Stimulated activated CD8-positive, alpha-beta memory T cell treated with anti-CD3 and anti-CD28 coated beads, Interleukin-12 subunit alpha, Interleukin-12 subunit beta, amount 100 ng/mL, for 24 hours (primary cell): ENCODE results near the gene PSORS1C1.

Experiments
- DNase-seq: peaks from one replicate; pipeline ENCODE4 v3.0.0-alpha.2; 2020; ENCODE audit errors: extremely low read depth

PSORS1C1 gene

GRCh38 chr6:31096215-31096614 is 18.4 kb upstream of the PSORS1C1 start:
- no peak for DNase-seq

- no peak for DNase-seq
Measured at GRCh38 chr6:31096656-31097055, 17.9 kb upstream of the PSORS1C1 start.

- DNase-seq: no peak
Measured at GRCh38 chr6:31098449-31098938, 16.1 kb upstream of the PSORS1C1 start.

GRCh38 chr6:31103136-31103535 is 11.5 kb upstream of the PSORS1C1 start:
- DNase-seq: no peak

GRCh38 chr6:31107052-31107451 is 7.5 kb upstream of the PSORS1C1 start:
- no peak for DNase-seq

GRCh38 chr6:31110825-31111582 is 3.6 kb upstream of the PSORS1C1 start:
- DNase-seq: no peak

- DNase-seq: no peak
Measured at GRCh38 chr6:31111712-31112111, 2.9 kb upstream of the PSORS1C1 start.

- no peak for DNase-seq
Measured at GRCh38 chr6:31112478-31112877, 2.1 kb upstream of the PSORS1C1 start, which contains the start of gene C6orf15. Gene C6orf15, minus strand, starts transcription at chr6:31112575. Its CDS starts 20 bp downstream, at chr6:31112555.

GRCh38 chr6:31113861-31114540 is 599 bp upstream of the PSORS1C1 start:
- no peak for DNase-seq

- no peak for DNase-seq
Measured at GRCh38 chr6:31114970-31115849, 610 bp downstream of the PSORS1C1 start.

- DNase-seq: no peak
Measured at GRCh38 chr6:31115941-31116560, 1.5 kb downstream of the PSORS1C1 start.

- DNase-seq: no peak
Measured at GRCh38 chr6:31116661-31117385, 2.2 kb downstream of the PSORS1C1 start.

- DNase-seq: no peak
Measured at GRCh38 chr6:31118178-31118577, 3.6 kb downstream of the PSORS1C1 start.

- DNase-seq: no peak
Measured at GRCh38 chr6:31120151-31120915, 5.7 kb downstream of the PSORS1C1 start, which contains the start of gene CDSN. Gene CDSN, minus strand, starts transcription at chr6:31120446. Its CDS starts 27 bp downstream, at chr6:31120419.

- DNase-seq: no peak
Measured at GRCh38 chr6:31121131-31121790, 6.7 kb downstream of the PSORS1C1 start.

- no peak for DNase-seq
Measured at GRCh38 chr6:31122791-31123706, 8.4 kb downstream of the PSORS1C1 start.

- no peak for DNase-seq
Measured at GRCh38 chr6:31125162-31125561, 10.6 kb downstream of the PSORS1C1 start.

- DNase-seq: no peak
Measured at GRCh38 chr6:31125586-31126363, 11.2 kb downstream of the PSORS1C1 start.
